ENCODE data around the gene RNF2. TPM values are rescaled to one million over a fixed set of nuclear protein-coding genes. Genes with fewer than 3 reads are reported as not detected.

The RNF2 gene
- total and polyA plus RNA-seq, 10 of the 15 experiments (the other 5 are each of a cell fraction or from before 2014, with no cell fraction given) = 4.8 to 36.3 (median 15.1) TPM

GRCh38 chr1:185091480-185091879 is 46.1 kb downstream of the RNF2 start:
- H3K27me3 ChIP-seq (replicated peaks in 1 of 2; ENCODE audit: control insufficient read depth in 2 of 2, insufficient read depth in 2 of 2, low read length in 1 of 2) = no peaks in the 10 kb centered on the region
- BruUV-seq (replicated peaks) = no TSS peak
- ChIA-PET CTCF (interaction anchor here (1.0 to 1.3 kb wide), 2 partner anchors 26 to 79 kb away, joined by 3 to 4 read pairs; no protein-coding TSS in a partner anchor), RAD21 (ENCODE audit: unreplicated experiment) (interaction anchor here (0.7 kb wide), 1 partner anchor 78 kb away, joined by 5 read pairs; no protein-coding TSS in a partner anchor), SMC1A (ENCODE audit: uncharacterized antibody, unreplicated experiment) (interaction anchor here (0.6 to 1.8 kb wide), 3 partner anchors 12 to 119 kb away, joined by 3 to 4 read pairs (median 3); no protein-coding TSS in a partner anchor), POLR2A (no interaction called here)
- no peak overlapping the region for H3K9ac ChIP-seq (ENCODE audit: control insufficient read depth, insufficient read depth, low read length)
- H2AFZ ChIP-seq (ENCODE audit: control insufficient read depth, low read depth, low read length) = no peak overlapping the region
- FAIRE-seq (no peak), DNase-seq (ENCODE audit: low read depth, low spot score) (no peak), ATAC-seq (no peak)
- no peak overlapping the region for H3K27ac ChIP-seq (ENCODE audit: control insufficient read depth, insufficient read depth)
- intact Hi-C loops (cut with micrococcal nuclease; ENCODE audit: unreplicated experiment) (no loop called here), in situ Hi-C loops (cut with MboI) (no loop called here)
- 57% methylated on average over 3 of the region's 5 CpGs for WGBS (ENCODE audit: insufficient coverage, insufficient replicate concordance, low lambda C conversion rate, missing lambda C conversion rate)
- no peaks in the 10 kb centered on the region for H4K20me1 ChIP-seq (ENCODE audit: control insufficient read depth, insufficient read depth)
- H3K36me3 ChIP-seq (ENCODE audit: control insufficient read depth in 2 of 2, insufficient read depth in 2 of 2, low read length in 1 of 2) = peaks cover 0 to 3% of the 10 kb centered on the region in 2 experiments
- no peaks in the 10 kb centered on the region for H3K9me3 ChIP-seq (replicated peaks; ENCODE audit: control insufficient read depth, insufficient read depth, low read length)
- H3K4me1 ChIP-seq (ENCODE audit: control insufficient read depth, insufficient read depth, low read length) = no peaks in the 10 kb centered on the region
- TF ChIP-seq ZNF217 (IDR thresholded peaks at IDR 0.05) = no peak
- TF ChIP-seq BCLAF1 (IDR thresholded peaks at IDR 0.05) = no peak
- no peak for TF ChIP-seq ZNF384 (IDR thresholded peaks at IDR 0.05; ENCODE audit: borderline replicate concordance, low read depth, low read length)
- TF ChIP-seq STAT3 (IDR thresholded peaks at IDR 0.05; ENCODE audit: low read depth, low read length) = no peak
- H3K79me2 ChIP-seq (ENCODE audit: control insufficient read depth, insufficient read depth, low read length) = no peaks in the 10 kb centered on the region
- H3K4me2 ChIP-seq (ENCODE audit: control insufficient read depth, insufficient read depth) = no peak overlapping the region
- H3K4me3 ChIP-seq = no peak overlapping the region

- ATAC-seq (no peak), DNase-seq (ENCODE audit: low read depth, low spot score) (no peak), FAIRE-seq (no peak)
- Histone ChIP-seq H3K79me2 (ENCODE audit: control insufficient read depth, insufficient read depth, low read length) (no peaks in the 10 kb centered on the region), H3K4me2 (ENCODE audit: control insufficient read depth, insufficient read depth) (no peak overlapping the region), H3K9me3 (replicated peaks; ENCODE audit: control insufficient read depth, insufficient read depth, low read length) (no peaks in the 10 kb centered on the region), H3K9ac (ENCODE audit: control insufficient read depth, insufficient read depth, low read length) (no peak overlapping the region), H3K36me3 (ENCODE audit: control insufficient read depth in 2 of 2, insufficient read depth in 2 of 2, low read length in 1 of 2) (peaks cover 3 to 7% of the 10 kb centered on the region in 2 experiments; a peak in 3 of 4 replicates), H2AFZ (ENCODE audit: control insufficient read depth, low read depth, low read length) (no peak overlapping the region), H4K20me1 (ENCODE audit: control insufficient read depth, insufficient read depth) (no peaks in the 10 kb centered on the region), H3K4me1 (ENCODE audit: control insufficient read depth, insufficient read depth, low read length) (no peaks in the 10 kb centered on the region), H3K4me3 (no peak overlapping the region), H3K27ac (ENCODE audit: control insufficient read depth, insufficient read depth) (no peak overlapping the region), H3K27me3 (replicated peaks in 1 of 2; ENCODE audit: control insufficient read depth in 2 of 2, insufficient read depth in 2 of 2, low read length in 1 of 2) (no peaks in the 10 kb centered on the region)
- ChIA-PET RAD21 (ENCODE audit: unreplicated experiment) (no interaction called here), POLR2A (no interaction called here), SMC1A (ENCODE audit: uncharacterized antibody, unreplicated experiment) (no interaction called here), CTCF (no interaction called here)
- BruUV-seq (replicated peaks) = no TSS peak
- in situ Hi-C loops (cut with MboI) (no loop called here), intact Hi-C loops (cut with micrococcal nuclease; ENCODE audit: unreplicated experiment) (no loop called here)
- no peak for TF ChIP-seq EGR1 (IDR thresholded peaks at IDR 0.05; ENCODE audit: borderline replicate concordance in 1 of 2, low read depth in 2 of 2, low read length in 2 of 2)
- no peak for TF ChIP-seq ZZZ3 (IDR thresholded peaks at IDR 0.05; ENCODE audit: control insufficient read depth, insufficient read length, low read depth)
- TF ChIP-seq CHD1 (IDR thresholded peaks at IDR 0.05; ENCODE audit: low read depth, low read length) = no peak
- no peak for TF ChIP-seq SREBF1 (IDR thresholded peaks at IDR 0.05; ENCODE audit: low read length)
- TF ChIP-seq ZBTB4 (CRISPR knock-in tag; IDR thresholded peaks at IDR 0.05) = no peak
- TF ChIP-seq SIX5 (IDR thresholded peaks at IDR 0.05; ENCODE audit: low read depth, low read length, severe bottlenecking) = no peak
- no peak for TF ChIP-seq BRCA1 (IDR thresholded peaks at IDR 0.05; ENCODE audit: low read depth, low read length)
- TF ChIP-seq HDAC2 (IDR thresholded peaks at IDR 0.05) = no peak
- no peak for TF ChIP-seq POLR2A (IDR thresholded peaks at IDR 0.05; ENCODE audit: low read depth, low read length)
- TF ChIP-seq ZNF207 (IDR thresholded peaks at IDR 0.05; ENCODE audit: borderline replicate concordance) = no peak
- 91% methylated on average over 2 of the region's 2 CpGs for WGBS (ENCODE audit: insufficient coverage, insufficient replicate concordance, low lambda C conversion rate, missing lambda C conversion rate)
Observed at GRCh38 chr1:185094761-185095160, 49.4 kb downstream of the RNF2 start.

All from GM12878 (cell line).